GM23248 (cell line): ENCODE data around the gene PWP1. TPM values are rescaled to one million over a fixed set of nuclear protein-coding genes. Genes with fewer than 3 reads are reported as not detected.
A peak's percentile ranks its signal among the peaks of the same experiment; 100 is the strongest.

Source experiments
- DNase-seq: peaks from one replicate; pipeline ENCODE4 v3.0.0-alpha.2; 2015
- H2AFZ ChIP-seq: fragments of 200-600 bp; sonication (generic); 2 replicates; pipeline ENCODE4 v1.6.1; 2016; ENCODE audit warnings: antibody characterized with exemption
- H3F3A ChIP-seq: fragments of 200-600 bp; sonication (generic); 2 replicates; pipeline ENCODE4 v1.6.1; 2016; ENCODE audit warnings: mild to moderate bottlenecking, antibody characterized with exemption, mixed run types; ENCODE audit not compliant: insufficient read depth
- H3K27ac ChIP-seq: fragments of 200-600 bp; sonication (generic); 2 replicates; pipeline ENCODE4 v1.5.1; 2016; ENCODE audit warnings: mild to moderate bottlenecking
- H3K27me3 ChIP-seq: fragments of 200-600 bp; sonication (generic); replicated peaks from 2 replicates; pipeline ENCODE4 v1.6.1; 2016; ENCODE audit warnings: mild to moderate bottlenecking; ENCODE audit not compliant: insufficient read depth
- H3K36me3 ChIP-seq: fragments of 200-600 bp; sonication (generic); 2 replicates; pipeline ENCODE4 v1.6.1; 2016; ENCODE audit warnings: low read depth, mild to moderate bottlenecking
- H3K4me1 ChIP-seq: fragments of 200-600 bp; sonication (generic); 2 replicates; pipeline ENCODE4 v1.6.1; 2016; ENCODE audit warnings: mild to moderate bottlenecking; ENCODE audit not compliant: insufficient read depth
- H3K4me2 ChIP-seq: fragments of 200-600 bp; sonication (generic); one replicate; pipeline ENCODE4 v1.6.1; 2016; ENCODE audit warnings: mild to moderate bottlenecking; ENCODE audit not compliant: unreplicated experiment
- H3K4me3 ChIP-seq: fragments of 200-600 bp; sonication (generic); 2 replicates; pipeline ENCODE4 v1.5.1; 2016; ENCODE audit warnings: mild to moderate bottlenecking
- H3K79me2 ChIP-seq: fragments of 200-600 bp; sonication (generic); 2 replicates; pipeline ENCODE4 v1.6.1; 2016; ENCODE audit warnings: mild to moderate bottlenecking; ENCODE audit not compliant: insufficient read depth
- H3K9ac ChIP-seq: fragments of 200-600 bp; sonication (generic); 2 replicates; pipeline ENCODE4 v1.6.1; 2016; ENCODE audit warnings: mild to moderate bottlenecking
- H3K9me2 ChIP-seq: fragments of 200-600 bp; sonication (generic); 2 replicates; pipeline ENCODE4 v1.6.1; 2016; ENCODE audit warnings: mixed run types, mild to moderate bottlenecking, moderate library complexity; ENCODE audit not compliant: insufficient read depth
- H3K9me3 ChIP-seq: fragments of 200-600 bp; sonication (generic); one replicate; pipeline ENCODE4 v1.6.1; 2017; ENCODE audit warnings: low read depth
- H4K20me1 ChIP-seq: fragments of 200-600 bp; sonication (generic); 2 replicates; pipeline ENCODE4 v1.6.0; 2016; ENCODE audit not compliant: insufficient read depth
- EZH2 ChIP-seq: fragments of 200-600 bp; sonication (generic); IDR thresholded peaks from 2 replicates; pipeline ENCODE4 v1.6.1; 2018; ENCODE audit warnings: antibody characterized with exemption, mild to moderate bottlenecking; ENCODE audit not compliant: insufficient read depth, poor library complexity, severe bottlenecking
- EZH2phosphoT487 ChIP-seq: fragments of 200-600 bp; sonication (generic); IDR thresholded peaks from 2 replicates; pipeline ENCODE4 v1.6.1; 2018; ENCODE audit warnings: antibody characterized with exemption, moderate library complexity, mild to moderate bottlenecking, low read depth; ENCODE audit not compliant: insufficient read depth
- WGBS, 2 experiments: methylation state at CpG; one replicate each; pipeline ENCODE4 v1.1.6; 2015 to 2017; ENCODE audit warnings: low lambda C conversion rate in 2 of 2, low coverage in 1 of 2; ENCODE audit errors: missing lambda C conversion rate in 2 of 2; 5-methylcytosine and 5-hydroxymethylcytosine counted together
- in situ Hi-C: fragments of 300-500 bp; cut with MboI; formaldehyde crosslinking; loops from 2 replicates; pipeline ENCODE4 v1.15.0; 2020
- polyA plus RNA-seq: library from polyadenylated mRNA; unstranded; fragments of >200 nt; fragmentation: Nextera tagmentation; extraction: Ambion mirVana; gene quantifications from 2 replicates; pipeline ENCODE4 v1.2.1, GENCODE V29; 2016
- total RNA-seq: library from RNA; depleted of rRNA; stranded (reverse); fragments of >200 nt; shearing (Covaris generic); gene quantifications from 2 replicates; pipeline ENCODE4 v1.2.3, GENCODE V29; 2014

PWP1 gene
- total and polyA plus RNA-seq, 2 experiments from 2014 or later: 73.7 to 97.0 TPM

- no peak for TF ChIP-seq EZH2phosphoT487
- TF ChIP-seq EZH2: no peak
- H2AFZ ChIP-seq: no peak overlapping the region
- H3K4me2 ChIP-seq: no peak overlapping the region
- H3K9me3 ChIP-seq: no peaks in the 10 kb centered on the region
- no peaks in the 10 kb centered on the region for H4K20me1 ChIP-seq
- H3K9ac ChIP-seq: no peak overlapping the region
- in situ Hi-C loops: loop anchor here (5.0 kb wide), 1 partner anchor 208 kb away; no protein-coding TSS in a partner anchor
- peaks cover 34% of the 10 kb centered on the region for H3K27me3 ChIP-seq
- WGBS, 2 experiments: 29 to 31% methylated on average over 6 of the region's 6 CpGs
- no peaks in the 10 kb centered on the region for H3K36me3 ChIP-seq
- no peaks in the 10 kb centered on the region for H3K79me2 ChIP-seq
- H3K4me3 ChIP-seq: no peak overlapping the region
- peaks cover under 1% of the 10 kb centered on the region for H3F3A ChIP-seq
- H3K9me2 ChIP-seq: no peaks in the 10 kb centered on the region
- no peak overlapping the region for H3K27ac ChIP-seq
- H3K4me1 ChIP-seq: peaks cover 3% of the 10 kb centered on the region; the same call in 1 of the 2 replicates
- no peak for DNase-seq
Measured at GRCh38 chr12:107679336-107679735, 6.3 kb upstream of the PWP1 start.

GRCh38 chr12:107681455-107681835 is 4.2 kb upstream of the PWP1 start:
- Histone ChIP-seq H2AFZ (no peak overlapping the region), H3K27ac (no peak overlapping the region), H3K9ac (no peak overlapping the region), H4K20me1 (no peaks in the 10 kb centered on the region), H3K79me2 (peaks cover 9% of the 10 kb centered on the region), H3K9me2 (no peaks in the 10 kb centered on the region), H3K4me2 (no peak overlapping the region), H3K27me3 (peaks cover 34% of the 10 kb centered on the region), H3K36me3 (no peaks in the 10 kb centered on the region), H3K9me3 (no peaks in the 10 kb centered on the region), H3K4me3 (no peak overlapping the region), H3K4me1 (peaks cover 12% of the 10 kb centered on the region), H3F3A (peaks cover 12% of the 10 kb centered on the region)
- no peak for DNase-seq
- in situ Hi-C loops: no loop called here
- WGBS, 2 experiments: 58 to 65% methylated on average over 5 of the region's 5 CpGs
- no peak for TF ChIP-seq EZH2
- TF ChIP-seq EZH2phosphoT487: no peak

- WGBS, 2 experiments: 62 to 64% methylated on average over 19 of the region's 19 CpGs
Measured at GRCh38 chr12:107681836-107682820, 3.5 kb upstream of the PWP1 start.

GRCh38 chr12:107684029-107684795 is 1.4 kb upstream of the PWP1 start:
- peak overlapping the region; percentile 100 for H3K4me3 ChIP-seq
- H3K4me2 ChIP-seq: peak overlapping the region; percentile 100
- H3K9me2 ChIP-seq: no peaks in the 10 kb centered on the region
- peaks cover 8% of the 10 kb centered on the region for H3K36me3 ChIP-seq
- no peaks in the 10 kb centered on the region for H4K20me1 ChIP-seq
- WGBS, 2 experiments: 31 to 32% methylated on average over 3 of the region's 3 CpGs
- peaks cover 12% of the 10 kb centered on the region for H3F3A ChIP-seq
- peaks cover 19% of the 10 kb centered on the region for H3K4me1 ChIP-seq
- DNase-seq: peak; percentile 70
- no peak for TF ChIP-seq EZH2phosphoT487
- TF ChIP-seq EZH2: no peak
- peaks cover 14% of the 10 kb centered on the region for H3K27me3 ChIP-seq
- in situ Hi-C loops: no loop called here
- peaks cover 37% of the 10 kb centered on the region for H3K79me2 ChIP-seq
- peak overlapping the region; percentile 99 for H3K9ac ChIP-seq
- H2AFZ ChIP-seq: peak overlapping the region; percentile 93
- no peaks in the 10 kb centered on the region for H3K9me3 ChIP-seq
- peak overlapping the region; percentile 88 for H3K27ac ChIP-seq

More at GRCh38 chr12:107681836-107682820, 3.5 kb upstream of the PWP1 start:
- Histone ChIP-seq H3K4me1 (peaks cover 14% of the 10 kb centered on the region), H3K9me2 (no peaks in the 10 kb centered on the region), H3K27me3 (peaks cover 34% of the 10 kb centered on the region), H3K27ac (no peak overlapping the region), H2AFZ (no peak overlapping the region), H3K9me3 (no peaks in the 10 kb centered on the region), H3F3A (peaks cover 12% of the 10 kb centered on the region), H4K20me1 (no peaks in the 10 kb centered on the region), H3K79me2 (peaks cover 16% of the 10 kb centered on the region), H3K4me2 (no peak overlapping the region), H3K9ac (no peak overlapping the region), H3K36me3 (no peaks in the 10 kb centered on the region), H3K4me3 (no peak overlapping the region)
- no peak for DNase-seq
- in situ Hi-C loops: no loop called here
- no peak for TF ChIP-seq EZH2
- no peak for TF ChIP-seq EZH2phosphoT487
